HCT116 (cell line): Measurements from ENCODE around the gene KLRD1. TPM values are rescaled to one million over a fixed set of nuclear protein-coding genes. Genes with fewer than 3 reads are reported as not detected.

Experiments used
- ATAC-seq: fragments of 200-7000 bp; cut with Tn5 transposase; 2 replicates; pipeline ENCODE4 v1.9.1; 2020; ENCODE audit warnings: mild to moderate bottlenecking, moderate library complexity
- BruUV-seq: library from RNA; stranded (reverse); fragments of 400-500 nt; replicated peaks from 2 replicates; lab custom pipeline; 2021; lab: Mats Ljungman, UMichigan
- CTCF ChIA-PET: fragments of 300-600 bp; sonication (Branson Sonifier 250); formaldehyde crosslinking; loops from one replicate; lab custom pipeline; 2021; ENCODE audit warnings: antibody characterized with exemption; lab: Charles Lee
- POLR2A ChIA-PET: fragments of 300-600, 350-600 bp; sonication (Branson Sonifier 250); formaldehyde crosslinking; loops from one replicate; lab custom pipeline; 2021; ENCODE audit warnings: antibody characterized with exemption; lab: Charles Lee
- RAD21 ChIA-PET, 2 experiments: fragments of 300-600 bp; sonication (Branson Sonifier 250); formaldehyde crosslinking; loops; one replicate each; lab custom pipeline; 2023; ENCODE audit warnings: low total read pairs in 2 of 2; ENCODE audit not compliant: uncharacterized antibody in 2 of 2, unreplicated experiment in 2 of 2, low non-redundant PET in 1 of 2; lab: Charles Lee
- DNase-seq: peaks from one replicate; pipeline ENCODE4 v3.0.0-alpha.2; 2010; ENCODE audit warnings: low read depth, low spot score
- H2AFZ ChIP-seq: fragments of 200-600 bp; shearing (Covaris generic), sonication (generic); 2 replicates; pipeline ENCODE4 v1.6.1; 2017; ENCODE audit warnings: low read depth, mixed run types, mixed read lengths, antibody characterized with exemption, low read length; ENCODE audit not compliant: poor library complexity, severe bottlenecking
- H3K27ac ChIP-seq: 2 replicates; pipeline ENCODE4 v1.5.1; 2012; ENCODE audit warnings: low read depth, low read length
- H3K27me3 ChIP-seq: fragments of 200-600 bp; sonication (generic); 2 replicates; pipeline ENCODE4 v1.6.1; 2016; ENCODE audit warnings: mixed run types, low read length, mixed read lengths; ENCODE audit not compliant: insufficient read depth
- H3K36me3 ChIP-seq, 2 experiments: fragments of 200-500 bp in 1 of 2; fragments of 200-600 bp in 1 of 2; sonication (Bioruptor generic) in 1 of 2; sonication (generic) in 1 of 2; 2 replicates each; pipeline versions ENCODE4 v1.5.1 to v1.6.1; 2014 to 2016; ENCODE audit warnings: low read length in 2 of 2, inconsistent platforms in 1 of 2, mixed read lengths in 1 of 2, mixed run types in 1 of 2; ENCODE audit not compliant: insufficient read depth in 2 of 2, control insufficient read depth in 1 of 2
- H3K4me1 ChIP-seq, 2 experiments: fragments of 200-600 bp in 1 of 2; sonication (generic) in 1 of 2; 2 replicates each; pipeline versions ENCODE4 v1.5.1 to v1.6.1; 2012 to 2017; ENCODE audit warnings: low read length in 2 of 2, inconsistent platforms in 1 of 2, mild to moderate bottlenecking in 1 of 2, mixed read lengths in 1 of 2, mixed run types in 1 of 2, moderate library complexity in 1 of 2; ENCODE audit not compliant: insufficient read depth in 2 of 2, control insufficient read depth in 1 of 2
- H3K4me2 ChIP-seq: fragments of 200-600 bp; sonication (generic); 2 replicates; pipeline ENCODE4 v1.6.1; 2017; ENCODE audit warnings: mixed run types, low read length, mixed read lengths
- H3K4me3 ChIP-seq, 2 experiments: fragments of 200-600 bp in 1 of 2; sonication (generic) in 1 of 2; replicated peaks in 1 of 2; 2 replicates each; pipeline ENCODE4 v1.5.1; 2011 to 2016; ENCODE audit warnings: low read length in 2 of 2, control low read depth in 1 of 2, low read depth in 1 of 2, mild to moderate bottlenecking in 1 of 2, mixed read lengths in 1 of 2, mixed run types in 1 of 2
- H3K79me2 ChIP-seq: fragments of 200-600 bp; sonication (generic); 2 replicates; pipeline ENCODE4 v1.6.1; 2017; ENCODE audit warnings: mild to moderate bottlenecking, mixed run types, low read length, moderate library complexity, mixed read lengths; ENCODE audit not compliant: insufficient read depth
- H3K9ac ChIP-seq: fragments of 200-600 bp; sonication (generic); 2 replicates; pipeline ENCODE4 v1.6.1; 2016; ENCODE audit warnings: low read length, mixed read lengths
- H3K9me2 ChIP-seq: fragments of 200-600 bp; sonication (generic), shearing (Covaris generic); 2 replicates; pipeline ENCODE4 v1.6.1; 2017; ENCODE audit warnings: mixed run types, mild to moderate bottlenecking, moderate library complexity; ENCODE audit not compliant: insufficient read depth
- H3K9me3 ChIP-seq, 2 experiments: fragments of 200-500 bp in 1 of 2; fragments of 200-600 bp in 1 of 2; sonication (Bioruptor generic) in 1 of 2; sonication (generic) in 1 of 2; 2 replicates each; pipeline ENCODE4 v1.6.1; 2014 to 2017; ENCODE audit warnings: low read length in 2 of 2, mixed read lengths in 2 of 2, inconsistent platforms in 1 of 2, low read depth in 1 of 2, mild to moderate bottlenecking in 1 of 2, mixed run types in 1 of 2, moderate library complexity in 1 of 2; ENCODE audit not compliant: control insufficient read depth in 1 of 2, insufficient read depth in 1 of 2
- H4K20me1 ChIP-seq: fragments of 200-600 bp; sonication (generic), shearing (Covaris generic); 2 replicates; pipeline ENCODE4 v1.6.1; 2017; ENCODE audit warnings: mixed run types, mild to moderate bottlenecking, moderate library complexity; ENCODE audit not compliant: insufficient read depth
- EGR1 ChIP-seq: IDR thresholded peaks from 2 replicates; pipeline ENCODE4 v1.6.1; 2012; ENCODE audit warnings: low read depth
- ELF1 ChIP-seq: IDR thresholded peaks from 2 replicates; pipeline ENCODE4 v1.6.1; 2012; ENCODE audit warnings: low read depth, borderline replicate concordance
- EZH2phosphoT487 ChIP-seq: fragments of 200-600 bp; IDR thresholded peaks from 2 replicates; pipeline ENCODE4 v1.6.1; 2018; ENCODE audit warnings: antibody characterized with exemption, borderline replicate concordance
- FOSL1 ChIP-seq: IDR thresholded peaks from 2 replicates; pipeline ENCODE4 v1.6.1; 2012; ENCODE audit warnings: low read depth
- YY1 ChIP-seq: IDR thresholded peaks from 2 replicates; pipeline ENCODE4 v1.6.1; 2011; ENCODE audit warnings: low read length, low read depth, moderate library complexity, mild to moderate bottlenecking; ENCODE audit not compliant: insufficient replicate concordance; ENCODE audit errors: extremely low read depth
- ZFX ChIP-seq: fragments of 450-650 bp; IDR thresholded peaks from 2 replicates; pipeline ENCODE4 v1.6.1; 2017
- intact Hi-C: fragments of 100-400 bp; cut with micrococcal nuclease; formaldehyde crosslinking; loops from 2 replicates; pipeline ENCODE4 v1.10.0; 2022
- total RNA-seq: library from RNA; stranded (reverse); gene quantifications from one replicate; pipeline ENCODE4 v1.2.1, GENCODE V29; 2021; ENCODE audit not compliant: unreplicated experiment

KLRD1 gene
- total RNA-seq, 1 experiment from 2014 or later, result 0.27 TPM

DNA sequence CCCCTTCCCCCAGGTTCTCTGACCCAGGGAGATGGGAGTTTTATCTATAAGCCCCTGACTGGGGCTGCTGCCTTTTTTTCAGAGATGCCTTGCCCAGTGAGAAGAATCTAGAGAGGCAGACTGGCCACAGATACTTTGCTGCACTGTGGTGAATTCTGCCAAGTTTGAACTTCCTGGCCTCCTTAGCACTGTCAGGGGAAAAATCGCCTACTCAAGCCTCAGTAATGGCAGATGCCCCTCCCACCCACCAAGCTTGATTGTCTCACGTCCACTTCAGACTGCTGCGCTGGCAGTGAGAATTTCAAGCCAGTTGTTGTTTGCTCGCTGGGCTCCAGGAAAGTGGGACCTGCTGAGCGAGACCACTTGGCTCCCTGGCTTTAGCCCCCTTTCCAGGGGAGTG, 50.5 kb downstream of the KLRD1 start:
- no peaks in the 10 kb centered on the region for H3K27me3 ChIP-seq
- H3K9me2 ChIP-seq, result no peaks in the 10 kb centered on the region
- intact Hi-C loops, result no loop called here
- H3K79me2 ChIP-seq, result no peaks in the 10 kb centered on the region
- no peak overlapping the region for H3K4me2 ChIP-seq
- H3K9ac ChIP-seq, result no peak overlapping the region
- H2AFZ ChIP-seq, result no peak overlapping the region
- no peaks in the 10 kb centered on the region for H4K20me1 ChIP-seq
- RAD21 ChIA-PET, result no interaction called here
- no peak overlapping the region for H3K4me3 ChIP-seq
- no peaks in the 10 kb centered on the region for H3K36me3 ChIP-seq
- BruUV-seq, result no TSS peak
- no peak for DNase-seq
- H3K9me3 ChIP-seq, result no peaks in the 10 kb centered on the region
- no peak for TF ChIP-seq ZFX
- TF ChIP-seq, all 23 proteins: peak for 0
- no peak for ATAC-seq
- H3K27ac ChIP-seq, result no peak overlapping the region
- ChIA-PET POLR2A (no interaction called here), CTCF (no interaction called here)
- H3K4me1 ChIP-seq, result peaks cover 29 to 37% of the 10 kb centered on the region in 2 experiments

GRCh38 chr12:10358969-10359368, 51.3 kb downstream of the KLRD1 start:
- TF ChIP-seq FOSL1, result no peak
- TF ChIP-seq ELF1, result no peak
- TF ChIP-seq EGR1, result no peak
- TF ChIP-seq EZH2phosphoT487, result no peak
- TF ChIP-seq YY1, result no peak
- CTCF ChIA-PET, result no interaction called here

More at GRCh38 chr12:10358969-10359368, 51.3 kb downstream of the KLRD1 start:
- no peaks in the 10 kb centered on the region for H3K9me2 ChIP-seq
- no peak overlapping the region for H3K4me2 ChIP-seq
- DNase-seq (no peak), ATAC-seq (no peak)
- no peak overlapping the region for H3K27ac ChIP-seq
- H3K27me3 ChIP-seq, result no peaks in the 10 kb centered on the region
- H4K20me1 ChIP-seq, result no peaks in the 10 kb centered on the region
- POLR2A ChIA-PET, result no interaction called here
- BruUV-seq, result no TSS peak
- no peaks in the 10 kb centered on the region for H3K9me3 ChIP-seq
- H3K79me2 ChIP-seq, result no peaks in the 10 kb centered on the region
- no peak overlapping the region for H3K4me3 ChIP-seq
- RAD21 ChIA-PET, result no interaction called here
- no peaks in the 10 kb centered on the region for H3K36me3 ChIP-seq
- H2AFZ ChIP-seq, result no peak overlapping the region
- intact Hi-C loops, result no loop called here
- peaks cover 37 to 39% of the 10 kb centered on the region in 2 experiments for H3K4me1 ChIP-seq
- no peak overlapping the region for H3K9ac ChIP-seq
